Nephron (organoid): ENCODE measurements around the gene SLC7A8.

Source experiments
- H3K27ac Mint-ChIP-seq, 3 experiments: 2 replicates each; pipeline ENCODE4 v1.8.0; 2020; ENCODE audit warnings: mixed read lengths in 3 of 3, mild to moderate bottlenecking in 2 of 3, moderate library complexity in 1 of 3
- H3K27me3 Mint-ChIP-seq: 2 replicates; pipeline ENCODE4 v1.8.0; 2021; ENCODE audit warnings: low read depth, mild to moderate bottlenecking, moderate library complexity, mixed read lengths
- H3K36me3 Mint-ChIP-seq: 2 replicates; pipeline ENCODE4 v1.8.0; 2020; ENCODE audit warnings: low read depth, mixed read lengths
- H3K4me1 Mint-ChIP-seq: 2 replicates; pipeline ENCODE4 v1.8.0; 2020; ENCODE audit warnings: mixed read lengths
- H3K4me3 Mint-ChIP-seq, 3 experiments: 2 replicates each; pipeline ENCODE4 v1.8.0; 2020; ENCODE audit warnings: mild to moderate bottlenecking in 3 of 3, mixed read lengths in 3 of 3, moderate library complexity in 2 of 3
- H3K9me3 Mint-ChIP-seq: 2 replicates; pipeline ENCODE4 v1.8.0; 2020; ENCODE audit warnings: mixed read lengths
- CTCF ChIP-seq, 3 experiments: fragments of 200-600 bp; sonication (generic); IDR thresholded peaks; one replicate each; pipeline ENCODE4 v1.5.0; 2021; ENCODE audit warnings: antibody characterized with exemption in 3 of 3; ENCODE audit not compliant: unreplicated experiment in 3 of 3

The SLC7A8 gene

GRCh38 chr14:23093991-23094665 lies 89.3 kb downstream of the SLC7A8 start:
- no peak overlapping the region for H3K4me3 Mint-ChIP-seq
- H3K9me3 Mint-ChIP-seq: no peaks in the 10 kb centered on the region
- no peak overlapping the region for H3K27ac Mint-ChIP-seq
- peaks cover 18% of the 10 kb centered on the region for H3K4me1 Mint-ChIP-seq
- peaks cover 38% of the 10 kb centered on the region for H3K36me3 Mint-ChIP-seq
- no peaks in the 10 kb centered on the region for H3K27me3 Mint-ChIP-seq
- no peak for TF ChIP-seq CTCF (IDR thresholded peaks at IDR 0.05; ENCODE audit: unreplicated experiment in 3 of 3)

- Mint-ChIP-seq H3K27ac (no peak overlapping the region), H3K4me1 (peaks cover 18% of the 10 kb centered on the region), H3K36me3 (peaks cover 37% of the 10 kb centered on the region), H3K9me3 (no peaks in the 10 kb centered on the region), H3K27me3 (no peaks in the 10 kb centered on the region), H3K4me3 (peak overlapping the region in 1 of 3 experiments; percentile 76)
- no peak for TF ChIP-seq CTCF (IDR thresholded peaks at IDR 0.05; ENCODE audit: unreplicated experiment in 3 of 3)
These were observed 89.9 kb downstream of the SLC7A8 start for GRCh38 chr14:23093526-23093925.

DNA sequence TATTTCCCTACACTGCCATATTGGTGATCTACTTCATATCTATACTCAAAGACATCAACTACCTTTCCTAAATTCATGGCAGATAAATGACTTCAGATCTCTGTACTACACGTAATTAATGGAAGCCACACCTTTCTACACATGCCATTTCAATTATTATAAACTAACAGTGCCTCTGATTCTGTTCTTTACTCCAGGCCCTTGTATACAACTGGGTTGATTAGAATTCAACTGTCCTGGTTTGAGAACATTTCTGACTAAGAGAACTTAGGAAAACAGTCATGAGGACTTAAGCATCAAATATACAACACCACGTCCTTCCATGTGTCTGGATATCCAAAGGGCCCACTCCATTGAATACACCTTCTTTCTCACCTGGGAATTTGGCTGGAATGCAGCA lies 90.4 kb downstream of the SLC7A8 start:
- peaks cover 37% of the 10 kb centered on the region for H3K36me3 Mint-ChIP-seq
- H3K9me3 Mint-ChIP-seq: no peaks in the 10 kb centered on the region
- peak overlapping the region; percentile 51 to 76 (median 69) for H3K4me3 Mint-ChIP-seq
- no peak for TF ChIP-seq CTCF (IDR thresholded peaks at IDR 0.05; ENCODE audit: unreplicated experiment in 3 of 3)
- H3K27ac Mint-ChIP-seq: no peak overlapping the region
- H3K4me1 Mint-ChIP-seq: peaks cover 18% of the 10 kb centered on the region
- H3K27me3 Mint-ChIP-seq: no peaks in the 10 kb centered on the region

GRCh38 chr14:23091294-23092225 lies 91.9 kb downstream of the SLC7A8 start:
- Mint-ChIP-seq H3K9me3 (no peaks in the 10 kb centered on the region), H3K4me3 (no peak overlapping the region), H3K27me3 (no peaks in the 10 kb centered on the region), H3K4me1 (peaks cover 6% of the 10 kb centered on the region), H3K36me3 (peaks cover 43% of the 10 kb centered on the region), H3K27ac (no peak overlapping the region)
- TF ChIP-seq CTCF (IDR thresholded peaks at IDR 0.05; ENCODE audit: unreplicated experiment in 3 of 3): no peak

- Mint-ChIP-seq H3K27ac (peak overlapping the region in 1 of 3 experiments; percentile 81), H3K9me3 (no peaks in the 10 kb centered on the region), H3K36me3 (peaks cover 55% of the 10 kb centered on the region), H3K27me3 (no peaks in the 10 kb centered on the region), H3K4me1 (peaks cover 5% of the 10 kb centered on the region), H3K4me3 (peak overlapping the region in 2 of 3 experiments; percentile 41 to 53)
- no peak for TF ChIP-seq CTCF (IDR thresholded peaks at IDR 0.05; ENCODE audit: unreplicated experiment in 3 of 3)
These were observed 93.2 kb downstream of the SLC7A8 start for GRCh38 chr14:23090254-23090636.
